ENCODE measurements around the gene PRKD3. TPM values are rescaled to one million over a fixed set of nuclear protein-coding genes. Genes with fewer than 3 reads are reported as not detected.

Gene PRKD3
- total RNA-seq, 1 donor from 2014 or later = 21.6 TPM

- Histone ChIP-seq H3K4me3 (ENCODE audit: low read depth, low read length) (no peak overlapping the region), H3K27me3 (ENCODE audit: control insufficient read depth, insufficient read depth, low read length) (no peaks in the 10 kb centered on the region), H3K36me3 (ENCODE audit: control insufficient read depth, insufficient read depth, low read length) (no peaks in the 10 kb centered on the region)
- no peak for TF ChIP-seq CTCF (IDR thresholded peaks at IDR 0.05; ENCODE audit: insufficient read depth, low read length, poor library complexity, severe bottlenecking)
- DNase-seq (ENCODE audit: low read depth) = no peak
These were observed 18.6 kb downstream of the PRKD3 start for GRCh38 chr2:37306024-37306423.

GRCh38 chr2:37302701-37303252 is 21.9 kb downstream of the PRKD3 start:
- no peak for DNase-seq (ENCODE audit: low read depth)
- H3K36me3 ChIP-seq (ENCODE audit: control insufficient read depth, insufficient read depth, low read length) = no peaks in the 10 kb centered on the region
- no peaks in the 10 kb centered on the region for H3K27me3 ChIP-seq (ENCODE audit: control insufficient read depth, insufficient read depth, low read length)
- no peak for TF ChIP-seq CTCF (IDR thresholded peaks at IDR 0.05; ENCODE audit: insufficient read depth, low read length, poor library complexity, severe bottlenecking)
- no peak overlapping the region for H3K4me3 ChIP-seq (ENCODE audit: low read depth, low read length)

GRCh38 chr2:37301408-37301807 is 23.2 kb downstream of the PRKD3 start:
- TF ChIP-seq CTCF (IDR thresholded peaks at IDR 0.05; ENCODE audit: insufficient read depth, low read length, poor library complexity, severe bottlenecking) = no peak
- no peaks in the 10 kb centered on the region for H3K27me3 ChIP-seq (ENCODE audit: control insufficient read depth, insufficient read depth, low read length)
- no peak for DNase-seq (ENCODE audit: low read depth)
- H3K36me3 ChIP-seq (ENCODE audit: control insufficient read depth, insufficient read depth, low read length) = no peaks in the 10 kb centered on the region
- no peak overlapping the region for H3K4me3 ChIP-seq (ENCODE audit: low read depth, low read length)

GRCh38 chr2:37300578-37300977 is 24.1 kb downstream of the PRKD3 start:
- H3K36me3 ChIP-seq (ENCODE audit: control insufficient read depth, insufficient read depth, low read length) = no peaks in the 10 kb centered on the region
- DNase-seq (ENCODE audit: low read depth) = no peak
- TF ChIP-seq CTCF (IDR thresholded peaks at IDR 0.05; ENCODE audit: insufficient read depth, low read length, poor library complexity, severe bottlenecking) = no peak
- no peaks in the 10 kb centered on the region for H3K27me3 ChIP-seq (ENCODE audit: control insufficient read depth, insufficient read depth, low read length)
- no peak overlapping the region for H3K4me3 ChIP-seq (ENCODE audit: low read depth, low read length)

GRCh38 chr2:37300146-37300545 is 24.5 kb downstream of the PRKD3 start:
- Histone ChIP-seq H3K4me3 (ENCODE audit: low read depth, low read length) (no peak overlapping the region), H3K27me3 (ENCODE audit: control insufficient read depth, insufficient read depth, low read length) (no peaks in the 10 kb centered on the region), H3K36me3 (ENCODE audit: control insufficient read depth, insufficient read depth, low read length) (no peaks in the 10 kb centered on the region)
- no peak for DNase-seq (ENCODE audit: low read depth)
- TF ChIP-seq CTCF (IDR thresholded peaks at IDR 0.05; ENCODE audit: insufficient read depth, low read length, poor library complexity, severe bottlenecking) = no peak

GRCh38 chr2:37297632-37298031 is 27.0 kb downstream of the PRKD3 start:
- Histone ChIP-seq H3K36me3 (ENCODE audit: control insufficient read depth, insufficient read depth, low read length) (no peaks in the 10 kb centered on the region), H3K27me3 (ENCODE audit: control insufficient read depth, insufficient read depth, low read length) (no peaks in the 10 kb centered on the region), H3K4me3 (ENCODE audit: low read depth, low read length) (no peak overlapping the region)
- no peak for DNase-seq (ENCODE audit: low read depth)
- TF ChIP-seq CTCF (IDR thresholded peaks at IDR 0.05; ENCODE audit: insufficient read depth, low read length, poor library complexity, severe bottlenecking) = no peak
